GM12875 (cell line): Measurements from ENCODE around the gene GHRL.

Experiments used
- H3K4me3 ChIP-seq: one replicate; pipeline ENCODE4 v1.5.1; 2011; ENCODE audit warnings: low read depth, low read length, control low read depth
- CTCF ChIP-seq: IDR thresholded peaks from 2 replicates; pipeline ENCODE4 v1.5.1; 2011; ENCODE audit warnings: low read depth, mild to moderate bottlenecking, control low read depth, inconsistent platforms, low read length, moderate library complexity, borderline replicate concordance; ENCODE audit not compliant: insufficient read depth

The GHRL gene

GRCh38 chr3:10253731-10254130, 39.0 kb downstream of the GHRL start:
- no peak for TF ChIP-seq CTCF
- H3K4me3 ChIP-seq: no peak overlapping the region

- no peak for TF ChIP-seq CTCF
- no peak overlapping the region for H3K4me3 ChIP-seq
These were observed 41.7 kb downstream of the GHRL start for GRCh38 chr3:10251006-10251405.

GRCh38 chr3:10249833-10250232, 42.9 kb downstream of the GHRL start:
- peak overlapping the region; percentile 91 for H3K4me3 ChIP-seq
- TF ChIP-seq CTCF: no peak

GRCh38 chr3:10248984-10249748, 43.6 kb downstream of the GHRL start:
- H3K4me3 ChIP-seq: peak overlapping the region; percentile 91
- no peak for TF ChIP-seq CTCF

GRCh38 chr3:10248184-10248983, 44.4 kb downstream of the GHRL start, which contains the start of gene TATDN2:
TATDN2 (plus strand) TSS chr3:10248459; CDS start chr3:10249201, 742 bp downstream.
- peak within 1 kb of the TSS; percentile 91 for H3K4me3 ChIP-seq

GRCh38 chr3:10247679-10248183, 45.0 kb downstream of the GHRL start:
- H3K4me3 ChIP-seq: peak overlapping the region; percentile 91
- TF ChIP-seq CTCF: no peak

More at GRCh38 chr3:10248184-10248983, 44.4 kb downstream of the GHRL start, which contains the start of gene TATDN2:
- no peak for TF ChIP-seq CTCF
